GM21723 (cell line): ENCODE measurements around the gene ADISSP.

Experiments used
- ATAC-seq: cut with Tn5 transposase; IDR thresholded peaks from one replicate; pipeline ENCODE4 v1.9.1; 2021; ENCODE audit warnings: mild to moderate bottlenecking, moderate library complexity; ENCODE audit not compliant: unreplicated experiment

Gene ADISSP

DNA sequence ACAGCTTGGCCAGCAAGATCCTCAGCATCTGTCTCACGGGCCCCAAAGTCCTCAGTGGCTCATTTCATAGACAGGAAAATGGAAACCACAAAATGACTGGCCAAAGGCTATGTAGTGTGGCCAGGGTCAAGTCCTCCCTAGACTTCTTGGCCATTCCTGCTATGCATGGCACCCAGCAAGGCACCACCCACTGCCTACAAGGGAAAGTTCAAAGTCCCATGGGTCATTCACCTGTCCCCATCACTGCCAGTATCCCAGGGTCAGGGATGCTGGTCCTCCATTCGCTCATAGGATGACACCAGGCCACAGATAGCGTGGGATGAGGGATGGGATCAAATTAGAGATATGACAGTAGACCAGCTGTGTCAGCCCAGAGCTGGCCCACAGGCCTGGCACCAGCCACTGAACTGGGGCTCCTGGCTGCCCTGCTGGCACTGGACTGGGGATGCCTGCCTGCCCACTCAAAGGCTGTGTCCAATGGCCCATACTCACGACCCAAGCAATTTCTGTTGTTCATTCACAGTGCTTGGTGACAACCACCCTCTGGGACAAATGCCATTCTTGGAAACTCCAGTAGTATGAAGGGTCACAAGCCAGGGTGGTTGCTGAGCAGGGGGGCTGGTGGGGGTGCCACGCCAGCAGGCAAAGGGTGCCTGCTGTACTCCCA is 11.6 kb downstream of the ADISSP start:
- no peak for ATAC-seq

DNA sequence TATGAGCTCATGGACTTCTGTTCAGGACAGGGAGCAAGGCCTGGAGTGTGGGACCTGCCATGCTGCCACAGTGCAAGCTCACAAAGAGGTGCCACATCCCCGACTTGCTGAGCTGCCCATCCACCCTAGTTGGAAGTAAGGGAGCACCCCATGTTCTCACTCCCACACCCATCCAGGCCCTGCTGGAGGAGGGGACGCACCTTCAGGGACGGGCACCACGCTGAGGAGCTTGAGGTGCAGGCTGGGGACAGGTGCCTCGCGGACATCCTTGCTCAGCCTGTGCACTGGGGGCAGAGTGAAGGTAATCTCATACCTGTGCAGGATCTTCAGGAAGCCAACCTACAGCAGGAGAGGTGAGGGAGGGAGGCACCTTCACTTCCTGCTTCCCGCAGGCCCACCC is 12.3 kb downstream of the ADISSP start:
- ATAC-seq = no peak

DNA sequence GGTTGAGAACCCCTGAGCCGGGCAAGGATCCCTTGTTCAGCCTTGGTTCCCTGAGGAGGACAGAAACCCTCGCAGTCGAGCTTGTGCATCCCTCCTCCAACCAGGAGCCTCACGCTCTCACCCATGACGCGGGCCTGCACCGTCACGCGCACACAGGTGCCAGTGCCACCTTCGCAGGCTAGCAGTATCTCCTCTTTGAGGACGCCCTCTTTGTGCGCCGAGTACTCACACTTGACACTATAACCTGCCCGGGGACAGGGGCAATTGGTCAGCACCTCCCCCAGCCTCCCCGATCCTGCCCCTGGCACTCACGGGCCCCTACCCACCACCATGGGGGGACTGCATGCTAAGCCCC is 13.3 kb downstream of the ADISSP start:
- ATAC-seq = no peak

DNA sequence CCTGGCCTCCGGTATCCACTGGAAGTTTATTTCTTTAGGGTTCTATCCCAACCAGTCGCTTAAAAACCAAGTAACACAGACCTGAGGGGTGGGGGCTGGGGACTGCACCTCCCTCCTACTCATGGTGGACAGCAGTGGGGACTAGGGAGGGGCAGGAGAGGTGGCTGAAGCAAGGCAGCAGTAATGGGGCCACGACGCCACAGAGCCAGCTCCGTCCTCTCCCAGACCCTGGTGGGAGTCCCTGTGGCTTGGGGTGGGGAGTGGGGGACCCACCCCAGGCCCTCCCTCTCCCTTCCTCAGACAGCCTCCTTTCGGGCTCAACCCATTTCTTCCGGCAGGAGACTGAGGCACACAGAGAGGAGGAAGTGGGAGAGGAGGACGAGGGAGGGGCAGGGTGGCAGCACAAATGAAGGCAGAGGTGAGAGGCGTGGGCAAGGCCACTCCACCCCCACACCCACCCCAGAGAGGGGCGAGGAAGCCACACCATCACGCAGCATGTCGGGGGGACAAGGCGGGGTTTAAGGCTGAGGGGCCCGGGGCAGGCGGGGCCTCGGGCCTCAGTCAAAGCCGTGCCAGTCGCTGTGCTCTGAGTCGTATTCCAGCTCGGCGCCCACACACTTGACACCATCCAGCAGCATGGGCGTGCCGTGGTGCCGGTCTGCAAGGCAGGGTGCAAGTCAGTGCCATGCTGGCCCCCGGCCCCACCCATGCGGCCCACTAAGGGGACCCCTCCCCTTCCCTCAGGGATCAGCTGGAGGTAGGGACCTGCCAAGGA is 13.9 kb downstream of the ADISSP start:
- ATAC-seq = no peak

DNA sequence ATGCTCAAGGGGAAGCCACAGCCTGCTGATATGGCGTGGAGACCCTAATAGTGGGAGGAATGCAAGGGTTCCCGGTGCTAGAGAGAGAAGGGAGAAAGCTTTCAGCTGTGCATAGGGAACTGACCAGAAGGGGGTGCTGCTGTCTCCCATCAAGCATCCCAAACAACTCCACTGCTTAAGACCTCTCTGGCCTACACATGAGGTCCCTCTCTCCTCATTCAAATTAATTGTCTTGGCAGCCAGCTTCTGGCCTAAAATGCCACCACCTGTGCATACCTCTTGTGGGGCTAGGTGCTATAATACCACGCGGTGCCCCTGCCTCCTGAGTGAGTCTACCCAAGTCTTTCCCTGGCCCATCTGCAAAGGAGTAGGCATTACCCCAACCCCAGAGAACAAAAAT is 14.5 kb downstream of the ADISSP start:
- ATAC-seq = no peak

DNA sequence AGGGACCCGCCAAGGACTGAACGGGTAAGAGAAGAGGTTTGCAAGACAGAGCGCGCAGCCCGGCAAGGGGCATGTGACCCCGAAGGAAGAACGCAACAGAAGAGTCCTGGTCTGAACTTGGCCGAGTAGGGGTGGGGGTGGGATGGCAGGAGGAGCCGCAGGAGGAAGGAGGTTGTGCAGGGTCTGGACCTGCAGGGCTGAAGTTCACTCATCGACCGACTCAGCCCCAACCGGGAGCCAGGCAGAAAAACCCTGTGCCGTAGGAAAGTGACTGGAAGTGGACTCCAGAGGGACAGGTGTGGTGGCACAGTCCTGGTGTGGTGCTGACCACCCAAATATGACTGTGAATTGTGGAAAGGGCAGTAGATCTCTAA is 15.2 kb downstream of the ADISSP start:
- no peak for ATAC-seq

DNA sequence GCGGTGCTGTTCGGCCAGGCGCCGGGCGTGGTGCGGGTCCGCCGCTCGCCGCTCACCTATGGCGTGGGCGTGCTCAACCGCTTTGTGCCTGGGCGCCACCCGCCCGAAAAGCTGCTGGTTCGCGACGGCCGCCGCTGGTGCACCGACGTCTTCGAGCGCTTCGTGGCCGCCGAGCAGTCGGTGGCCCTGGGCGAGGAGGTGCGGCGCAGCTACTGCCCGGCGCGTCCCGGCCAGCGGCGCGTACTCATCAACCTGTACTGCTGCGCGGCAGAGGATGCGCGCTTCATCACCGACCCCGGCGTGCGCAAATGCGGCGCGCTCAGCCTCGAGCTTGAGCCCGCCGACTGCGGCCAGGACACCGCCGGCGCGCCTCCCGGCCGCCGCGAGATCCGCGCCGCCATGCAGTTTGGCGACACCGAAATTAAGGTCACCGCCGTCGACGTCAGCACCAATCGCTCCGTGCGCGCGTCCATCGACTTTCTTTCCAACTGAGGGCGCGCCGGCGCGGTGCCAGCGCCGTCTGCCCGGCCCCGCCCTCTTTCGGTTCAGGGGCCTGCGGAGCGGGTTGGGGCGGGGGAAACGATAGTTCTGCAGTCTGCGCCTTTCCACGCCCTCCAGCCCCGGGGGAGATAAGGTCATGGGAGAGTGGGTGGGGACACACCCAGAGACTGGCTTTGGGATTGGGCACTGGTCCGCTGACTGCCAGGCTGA is 15.7 kb downstream of the ADISSP start:
- ATAC-seq = no peak

DNA sequence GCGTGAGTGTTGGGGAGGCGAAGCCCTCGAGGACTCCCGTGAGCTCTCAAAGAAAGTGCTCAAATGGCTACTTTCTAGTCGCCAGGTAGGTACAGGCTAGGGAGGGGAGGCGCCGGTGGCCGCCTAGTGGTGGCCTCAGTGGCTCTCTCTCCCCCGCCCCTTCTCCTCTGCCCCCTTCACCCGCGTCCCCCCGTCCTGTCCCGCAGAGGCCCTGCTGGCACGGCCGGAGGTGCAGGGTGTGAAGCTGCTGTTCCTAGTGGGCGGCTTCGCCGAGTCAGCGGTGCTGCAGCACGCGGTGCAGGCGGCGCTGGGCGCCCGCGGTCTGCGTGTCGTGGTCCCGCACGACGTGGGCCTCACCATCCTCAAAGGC is 16.3 kb downstream of the ADISSP start:
- no peak for ATAC-seq

DNA sequence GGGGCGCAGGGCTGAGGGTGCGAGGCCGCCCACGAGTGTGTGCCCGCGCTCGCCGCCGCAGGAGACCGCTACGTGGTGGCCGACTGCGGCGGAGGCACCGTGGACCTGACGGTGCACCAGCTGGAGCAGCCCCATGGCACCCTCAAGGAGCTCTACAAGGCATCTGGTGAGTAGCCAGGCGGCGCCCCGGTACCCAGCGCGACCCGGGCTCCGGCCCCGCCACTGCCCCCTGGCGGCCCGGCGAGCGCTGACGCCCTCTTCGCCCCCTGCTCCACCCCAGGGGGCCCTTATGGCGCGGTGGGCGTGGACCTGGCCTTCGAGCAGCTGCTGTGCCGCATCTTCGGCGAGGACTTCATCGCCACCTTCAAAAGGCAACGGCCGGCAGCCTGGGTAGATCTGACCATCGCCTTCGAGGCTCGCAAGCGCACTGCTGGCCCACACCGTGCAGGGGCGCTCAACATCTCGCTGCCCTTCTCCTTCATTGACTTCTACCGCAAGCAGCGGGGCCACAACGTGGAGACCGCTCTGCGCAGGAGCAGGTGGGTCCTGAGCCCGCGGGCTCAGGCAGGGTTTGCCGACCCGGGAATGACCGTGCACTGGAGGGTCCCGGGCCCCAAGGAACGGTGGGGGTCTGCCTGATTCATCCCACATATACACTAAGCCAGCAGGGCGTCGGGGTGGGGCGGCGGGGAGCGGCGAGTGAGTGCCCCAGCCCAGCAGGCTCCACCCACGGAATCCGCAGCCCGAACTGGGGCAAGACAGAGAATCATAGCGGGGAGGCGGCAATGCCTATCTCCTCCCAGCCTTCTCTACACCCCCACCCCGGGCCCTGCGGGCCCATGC is 17.6 kb downstream of the ADISSP start:
- ATAC-seq = no peak

DNA sequence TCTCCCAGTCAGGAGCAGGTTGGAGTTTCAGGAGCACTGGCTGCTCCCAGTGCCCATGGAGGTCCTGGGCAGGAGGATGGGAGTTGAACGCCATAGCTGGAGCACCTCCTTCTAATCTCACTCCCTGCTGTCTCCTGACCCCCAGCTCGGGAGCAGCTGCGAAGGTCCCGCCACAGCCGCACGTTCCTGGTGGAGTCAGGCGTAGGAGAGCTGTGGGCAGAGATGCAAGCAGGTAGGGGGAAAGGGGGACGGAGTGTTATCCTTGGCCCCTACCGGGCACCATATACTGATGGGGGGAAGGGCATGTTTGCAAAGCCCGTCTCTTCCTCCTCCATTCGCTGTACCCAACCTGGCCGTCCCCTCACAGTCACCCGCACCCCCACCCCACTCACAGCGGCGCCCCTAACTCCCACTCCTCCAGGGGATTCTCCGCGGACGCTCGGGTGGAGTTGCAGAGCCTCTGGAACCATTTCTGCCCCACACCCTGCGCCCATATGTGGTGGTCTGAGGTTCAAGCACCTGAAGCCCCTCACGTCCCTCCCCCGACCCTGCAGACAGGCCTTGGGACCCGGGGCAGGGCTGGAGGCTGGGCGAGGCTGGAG is 18.4 kb downstream of the ADISSP start:
- ATAC-seq = no peak

DNA sequence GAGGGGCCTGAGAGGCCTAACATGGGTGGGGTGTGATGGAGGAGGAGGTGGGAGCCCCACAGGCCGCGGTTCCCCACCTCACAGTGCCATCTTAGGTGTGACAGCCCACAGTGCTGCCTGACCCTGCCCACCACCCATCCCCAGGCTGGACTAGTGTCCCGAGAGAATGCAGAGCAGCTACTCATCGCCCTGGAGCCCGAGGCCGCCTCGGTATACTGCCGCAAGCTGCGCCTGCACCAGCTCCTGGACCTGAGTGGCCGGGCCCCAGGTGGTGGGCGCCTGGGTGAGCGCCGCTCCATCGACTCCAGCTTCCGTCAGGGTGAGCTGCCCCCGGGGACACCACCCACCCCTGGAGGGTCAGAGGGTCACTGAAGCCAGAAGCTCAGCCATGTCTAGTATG is 19.5 kb downstream of the ADISSP start:
- ATAC-seq = no peak

DNA sequence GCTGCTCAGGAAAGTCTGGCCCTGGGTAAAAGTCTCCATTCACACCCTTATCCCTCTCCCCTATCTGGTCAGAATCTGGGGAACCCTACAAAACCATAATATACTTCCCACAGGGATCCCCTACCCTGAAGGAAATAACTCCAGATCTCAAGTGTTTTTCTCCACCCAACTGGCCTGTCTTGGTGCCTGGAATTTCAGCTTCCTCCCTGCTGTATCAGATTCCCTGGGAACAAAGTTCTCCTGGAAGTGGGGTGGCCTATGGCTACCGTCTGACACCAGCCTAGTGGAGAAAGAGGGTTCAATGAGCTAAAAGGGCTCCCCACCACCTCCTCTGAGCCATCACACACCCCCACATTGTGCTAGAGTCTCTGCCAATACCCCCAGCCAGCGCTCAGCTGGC is 20.1 kb downstream of the ADISSP start:
- ATAC-seq = no peak

DNA sequence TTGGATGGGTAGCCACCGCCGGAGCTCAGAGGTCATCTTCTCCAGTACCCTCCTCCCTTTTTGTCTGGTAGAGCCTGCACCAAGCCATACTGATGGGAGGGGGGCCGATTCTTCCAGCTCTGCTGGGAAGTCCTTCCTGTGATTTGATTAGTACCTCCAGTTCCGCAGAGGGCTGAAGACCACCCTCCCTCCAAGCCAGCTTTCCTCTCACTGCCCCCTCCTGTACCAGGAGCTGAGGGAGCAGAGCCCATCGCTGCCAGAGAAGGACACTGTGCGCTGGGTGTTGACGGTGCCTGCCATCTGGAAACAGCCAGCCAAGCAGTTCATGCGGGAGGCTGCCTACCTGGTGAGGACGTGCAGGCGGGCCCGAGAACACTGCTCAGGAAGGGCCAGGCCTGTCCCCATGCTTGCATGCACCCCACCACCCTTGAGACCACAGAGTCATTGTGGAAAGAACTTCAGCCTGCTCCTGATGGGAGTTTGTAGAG is 21.8 kb downstream of the ADISSP start:
- ATAC-seq = no peak

DNA sequence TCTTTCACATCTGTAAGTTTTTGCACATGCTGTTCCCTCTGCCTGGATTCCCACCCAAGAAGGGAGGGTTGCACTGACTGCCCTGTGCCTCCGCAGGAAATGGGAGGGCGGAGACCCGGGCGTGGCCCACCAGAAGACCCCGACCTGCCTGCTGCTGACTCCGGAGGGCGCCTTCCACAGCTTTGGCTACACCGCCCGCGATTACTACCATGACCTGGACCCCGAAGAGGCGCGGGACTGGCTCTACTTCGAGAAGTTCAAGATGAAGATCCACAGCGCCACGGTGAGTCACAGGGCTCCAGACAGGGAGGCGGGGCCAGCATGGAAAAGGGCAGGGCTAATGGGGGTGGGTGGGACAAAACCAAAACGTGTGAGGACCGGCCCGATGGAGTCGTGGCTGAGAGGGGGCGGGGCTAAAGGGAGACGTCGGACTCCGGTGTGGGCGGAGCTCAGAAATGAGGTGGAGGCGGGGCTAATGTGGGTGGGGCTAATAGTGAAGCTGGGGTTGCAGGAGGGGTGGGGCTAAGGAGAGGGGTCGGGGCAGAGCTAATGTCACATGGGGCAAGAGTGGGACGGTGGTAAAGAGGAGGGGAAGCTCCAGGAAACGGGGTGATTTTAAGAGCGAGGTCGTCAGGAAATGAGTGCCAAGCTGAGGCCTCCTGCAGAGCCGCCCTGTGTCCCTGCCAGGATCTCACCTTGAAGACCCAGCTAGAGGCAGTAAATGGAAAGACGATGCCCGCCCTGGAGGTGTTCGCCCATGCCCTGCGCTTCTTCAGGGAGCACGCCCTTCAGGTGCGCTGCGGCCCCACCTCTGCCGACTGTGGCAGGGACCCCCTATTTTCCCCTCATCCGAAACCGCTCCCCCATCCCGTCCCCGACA is 22.5 kb downstream of the ADISSP start:
- ATAC-seq = no peak

DNA sequence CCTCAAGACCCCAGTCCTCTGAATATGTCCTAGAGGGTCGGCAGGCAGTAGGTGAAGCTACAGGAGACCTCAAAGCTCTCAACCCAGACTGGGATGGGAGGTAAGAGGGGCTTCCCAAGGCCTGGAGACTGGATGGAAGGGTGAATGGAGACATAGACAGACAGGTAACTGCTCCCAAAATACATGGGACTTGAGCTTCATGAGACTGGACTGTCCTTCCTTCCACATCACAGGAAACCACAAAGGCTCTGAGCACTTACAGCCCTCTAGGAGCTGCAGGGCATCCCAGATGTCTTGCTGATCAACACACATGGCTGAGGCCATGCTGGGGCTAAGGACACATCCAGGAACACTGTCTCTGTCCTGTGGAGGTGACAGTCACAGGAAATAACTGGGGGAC is 23.5 kb downstream of the ADISSP start:
- ATAC-seq = no peak

DNA sequence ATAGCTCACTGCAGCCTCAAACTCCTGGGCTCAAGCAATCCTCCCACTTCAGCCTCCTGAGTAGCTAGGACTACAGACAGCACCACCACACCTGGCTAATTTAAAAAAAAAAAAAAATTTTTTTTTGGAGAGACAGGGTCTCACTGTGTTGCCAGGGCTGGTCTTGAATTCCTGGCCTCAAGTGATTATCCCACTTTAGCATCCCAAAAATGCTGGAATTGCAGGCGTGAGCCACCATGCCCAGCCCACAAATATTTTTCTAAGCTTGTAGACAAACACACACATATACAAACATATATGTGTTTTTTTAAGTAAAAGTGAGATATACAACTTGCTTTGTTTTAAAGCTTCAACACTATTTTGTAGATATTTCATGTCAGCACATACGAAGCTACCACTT is 24.3 kb downstream of the ADISSP start:
- ATAC-seq = no peak

DNA sequence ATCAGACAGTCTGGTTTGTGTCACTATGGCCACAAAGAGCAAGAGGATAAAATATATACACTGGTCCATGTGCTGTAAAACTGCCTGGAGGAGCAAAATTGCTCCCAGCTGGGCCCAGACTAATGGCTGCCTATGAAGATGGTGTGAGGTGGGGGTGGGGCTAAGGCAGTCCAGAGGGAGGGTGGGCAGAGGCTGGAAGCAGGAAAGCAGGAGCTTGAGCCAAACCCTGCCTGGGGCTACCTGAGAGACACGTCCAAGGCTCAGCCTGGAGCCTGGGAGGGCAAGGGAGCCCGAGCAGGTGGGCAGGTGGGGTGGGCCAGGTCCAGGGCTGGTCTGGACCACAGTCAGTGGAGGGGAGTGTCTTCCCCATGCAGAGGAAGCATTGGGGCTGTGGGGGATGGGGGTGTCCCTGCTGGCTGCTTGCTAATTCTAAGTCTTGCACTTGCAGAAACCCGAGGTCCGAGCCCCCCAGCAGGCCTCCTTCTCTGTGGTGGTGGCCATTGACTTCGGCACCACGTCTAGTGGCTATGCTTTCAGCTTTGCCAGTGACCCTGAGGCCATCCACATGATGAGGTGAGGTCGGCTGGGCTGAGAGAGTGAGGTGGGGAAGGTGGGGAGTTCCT is 25.6 kb downstream of the ADISSP start:
- ATAC-seq = no peak

DNA sequence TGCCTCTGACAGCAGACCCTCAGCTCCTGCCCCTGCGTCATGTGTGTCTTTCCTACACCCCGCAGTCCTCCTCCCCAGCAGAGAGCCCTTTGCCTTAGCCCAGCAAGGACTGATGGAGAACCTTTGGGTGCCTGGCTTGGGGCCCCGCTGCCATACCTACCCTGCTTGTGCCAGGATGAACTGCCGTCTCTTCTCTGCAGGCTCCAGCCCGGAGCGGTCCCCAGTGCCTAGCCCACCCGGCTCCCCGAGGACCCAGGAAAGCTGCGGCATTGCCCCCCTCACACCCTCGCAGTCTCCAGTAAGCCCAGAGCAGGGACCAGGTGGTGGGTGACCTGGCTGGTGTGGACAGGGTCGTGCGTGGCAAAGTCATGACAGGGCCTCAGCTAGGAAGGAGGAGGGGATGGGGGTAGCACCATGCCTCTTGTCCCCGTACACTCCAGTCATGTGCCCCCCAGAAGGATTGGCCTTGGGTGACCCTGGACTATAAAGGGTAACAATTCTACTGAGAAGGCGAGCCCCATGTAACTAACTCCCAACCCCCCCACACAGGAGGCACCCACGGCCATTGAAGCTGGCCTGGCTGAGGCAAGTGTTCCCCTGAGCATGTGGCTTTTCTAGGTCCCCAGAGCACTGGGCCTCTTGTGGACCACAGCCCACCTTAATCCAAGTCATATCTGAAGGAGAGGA is 26.8 kb downstream of the ADISSP start:
- no peak for ATAC-seq

DNA sequence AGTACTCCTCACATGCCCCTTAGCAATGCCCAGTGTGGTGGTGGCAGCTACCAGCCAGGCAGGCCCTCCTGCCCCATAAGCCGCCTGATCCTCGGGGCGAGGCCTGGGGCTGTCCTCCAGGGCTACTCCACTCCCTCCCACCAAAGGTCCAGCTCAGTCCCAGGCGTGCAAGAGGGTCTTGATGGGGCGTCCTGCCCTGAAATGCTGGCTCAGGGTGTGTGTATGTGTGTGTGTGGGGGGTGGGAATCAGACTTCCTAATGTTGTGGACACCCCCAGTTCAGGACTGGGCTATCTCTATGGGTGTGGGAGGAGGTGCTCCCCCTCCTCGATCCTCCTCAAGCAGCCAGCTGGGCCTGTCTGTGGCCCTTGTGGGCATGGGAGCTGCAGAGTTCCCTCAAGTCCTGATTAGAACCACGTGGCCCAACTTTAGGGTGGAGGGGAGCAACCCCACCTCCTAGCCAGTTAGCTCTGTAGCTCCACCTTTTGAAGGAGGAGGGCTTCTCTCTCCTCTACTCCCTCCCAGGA is 27.6 kb downstream of the ADISSP start:
- ATAC-seq = no peak
